Measurements from ENCODE around the gene NOCT.

GRCh38 chr4:139014371-139015268 lies 961 bp upstream of the NOCT start:
- TF ChIP-seq CTCF (conservative IDR thresholded peaks at IDR 0.05; ENCODE audit: low read depth in 2 of 2) (no peak), EZH2phosphoT487 (IDR thresholded peaks at IDR 0.05; ENCODE audit: unreplicated experiment) (no peak), POLR2AphosphoS5 (IDR thresholded peaks at IDR 0.05; ENCODE audit: low read depth) (no peak), EZH2 (IDR thresholded peaks at IDR 0.05; ENCODE audit: low read depth, unreplicated experiment) (no peak), CREB1 (CRISPR knock-in tag; IDR thresholded peaks at IDR 0.05; ENCODE audit: low read depth) (no peak), JUNB (IDR thresholded peaks at IDR 0.05; ENCODE audit: unreplicated experiment) (no peak), STAT1 (IDR thresholded peaks at IDR 0.05; ENCODE audit: unreplicated experiment) (no peak), ZNF331 (CRISPR knock-in tag; IDR thresholded peaks at IDR 0.05; ENCODE audit: low read depth) (no peak)
- TF ChIP-seq, protein P1, sequence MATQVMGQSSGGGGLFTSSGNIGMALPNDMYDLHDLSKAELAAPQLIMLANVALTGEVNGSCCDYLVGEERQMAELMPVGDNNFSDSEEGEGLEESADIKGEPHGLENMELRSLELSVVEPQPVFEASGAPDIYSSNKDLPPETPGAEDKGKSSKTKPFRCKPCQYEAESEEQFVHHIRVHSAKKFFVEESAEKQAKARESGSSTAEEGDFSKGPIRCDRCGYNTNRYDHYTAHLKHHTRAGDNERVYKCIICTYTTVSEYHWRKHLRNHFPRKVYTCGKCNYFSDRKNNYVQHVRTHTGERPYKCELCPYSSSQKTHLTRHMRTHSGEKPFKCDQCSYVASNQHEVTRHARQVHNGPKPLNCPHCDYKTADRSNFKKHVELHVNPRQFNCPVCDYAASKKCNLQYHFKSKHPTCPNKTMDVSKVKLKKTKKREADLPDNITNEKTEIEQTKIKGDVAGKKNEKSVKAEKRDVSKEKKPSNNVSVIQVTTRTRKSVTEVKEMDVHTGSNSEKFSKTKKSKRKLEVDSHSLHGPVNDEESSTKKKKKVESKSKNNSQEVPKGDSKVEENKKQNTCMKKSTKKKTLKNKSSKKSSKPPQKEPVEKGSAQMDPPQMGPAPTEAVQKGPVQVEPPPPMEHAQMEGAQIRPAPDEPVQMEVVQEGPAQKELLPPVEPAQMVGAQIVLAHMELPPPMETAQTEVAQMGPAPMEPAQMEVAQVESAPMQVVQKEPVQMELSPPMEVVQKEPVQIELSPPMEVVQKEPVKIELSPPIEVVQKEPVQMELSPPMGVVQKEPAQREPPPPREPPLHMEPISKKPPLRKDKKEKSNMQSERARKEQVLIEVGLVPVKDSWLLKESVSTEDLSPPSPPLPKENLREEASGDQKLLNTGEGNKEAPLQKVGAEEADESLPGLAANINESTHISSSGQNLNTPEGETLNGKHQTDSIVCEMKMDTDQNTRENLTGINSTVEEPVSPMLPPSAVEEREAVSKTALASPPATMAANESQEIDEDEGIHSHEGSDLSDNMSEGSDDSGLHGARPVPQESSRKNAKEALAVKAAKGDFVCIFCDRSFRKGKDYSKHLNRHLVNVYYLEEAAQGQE (IDR thresholded peaks at IDR 0.05; ENCODE audit: unreplicated experiment): no peak
- TF ChIP-seq, protein P2, sequence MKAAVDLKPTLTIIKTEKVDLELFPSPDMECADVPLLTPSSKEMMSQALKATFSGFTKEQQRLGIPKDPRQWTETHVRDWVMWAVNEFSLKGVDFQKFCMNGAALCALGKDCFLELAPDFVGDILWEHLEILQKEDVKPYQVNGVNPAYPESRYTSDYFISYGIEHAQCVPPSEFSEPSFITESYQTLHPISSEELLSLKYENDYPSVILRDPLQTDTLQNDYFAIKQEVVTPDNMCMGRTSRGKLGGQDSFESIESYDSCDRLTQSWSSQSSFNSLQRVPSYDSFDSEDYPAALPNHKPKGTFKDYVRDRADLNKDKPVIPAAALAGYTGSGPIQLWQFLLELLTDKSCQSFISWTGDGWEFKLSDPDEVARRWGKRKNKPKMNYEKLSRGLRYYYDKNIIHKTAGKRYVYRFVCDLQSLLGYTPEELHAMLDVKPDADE (IDR thresholded peaks at IDR 0.05): no peak
- TF ChIP-seq, protein P3, sequence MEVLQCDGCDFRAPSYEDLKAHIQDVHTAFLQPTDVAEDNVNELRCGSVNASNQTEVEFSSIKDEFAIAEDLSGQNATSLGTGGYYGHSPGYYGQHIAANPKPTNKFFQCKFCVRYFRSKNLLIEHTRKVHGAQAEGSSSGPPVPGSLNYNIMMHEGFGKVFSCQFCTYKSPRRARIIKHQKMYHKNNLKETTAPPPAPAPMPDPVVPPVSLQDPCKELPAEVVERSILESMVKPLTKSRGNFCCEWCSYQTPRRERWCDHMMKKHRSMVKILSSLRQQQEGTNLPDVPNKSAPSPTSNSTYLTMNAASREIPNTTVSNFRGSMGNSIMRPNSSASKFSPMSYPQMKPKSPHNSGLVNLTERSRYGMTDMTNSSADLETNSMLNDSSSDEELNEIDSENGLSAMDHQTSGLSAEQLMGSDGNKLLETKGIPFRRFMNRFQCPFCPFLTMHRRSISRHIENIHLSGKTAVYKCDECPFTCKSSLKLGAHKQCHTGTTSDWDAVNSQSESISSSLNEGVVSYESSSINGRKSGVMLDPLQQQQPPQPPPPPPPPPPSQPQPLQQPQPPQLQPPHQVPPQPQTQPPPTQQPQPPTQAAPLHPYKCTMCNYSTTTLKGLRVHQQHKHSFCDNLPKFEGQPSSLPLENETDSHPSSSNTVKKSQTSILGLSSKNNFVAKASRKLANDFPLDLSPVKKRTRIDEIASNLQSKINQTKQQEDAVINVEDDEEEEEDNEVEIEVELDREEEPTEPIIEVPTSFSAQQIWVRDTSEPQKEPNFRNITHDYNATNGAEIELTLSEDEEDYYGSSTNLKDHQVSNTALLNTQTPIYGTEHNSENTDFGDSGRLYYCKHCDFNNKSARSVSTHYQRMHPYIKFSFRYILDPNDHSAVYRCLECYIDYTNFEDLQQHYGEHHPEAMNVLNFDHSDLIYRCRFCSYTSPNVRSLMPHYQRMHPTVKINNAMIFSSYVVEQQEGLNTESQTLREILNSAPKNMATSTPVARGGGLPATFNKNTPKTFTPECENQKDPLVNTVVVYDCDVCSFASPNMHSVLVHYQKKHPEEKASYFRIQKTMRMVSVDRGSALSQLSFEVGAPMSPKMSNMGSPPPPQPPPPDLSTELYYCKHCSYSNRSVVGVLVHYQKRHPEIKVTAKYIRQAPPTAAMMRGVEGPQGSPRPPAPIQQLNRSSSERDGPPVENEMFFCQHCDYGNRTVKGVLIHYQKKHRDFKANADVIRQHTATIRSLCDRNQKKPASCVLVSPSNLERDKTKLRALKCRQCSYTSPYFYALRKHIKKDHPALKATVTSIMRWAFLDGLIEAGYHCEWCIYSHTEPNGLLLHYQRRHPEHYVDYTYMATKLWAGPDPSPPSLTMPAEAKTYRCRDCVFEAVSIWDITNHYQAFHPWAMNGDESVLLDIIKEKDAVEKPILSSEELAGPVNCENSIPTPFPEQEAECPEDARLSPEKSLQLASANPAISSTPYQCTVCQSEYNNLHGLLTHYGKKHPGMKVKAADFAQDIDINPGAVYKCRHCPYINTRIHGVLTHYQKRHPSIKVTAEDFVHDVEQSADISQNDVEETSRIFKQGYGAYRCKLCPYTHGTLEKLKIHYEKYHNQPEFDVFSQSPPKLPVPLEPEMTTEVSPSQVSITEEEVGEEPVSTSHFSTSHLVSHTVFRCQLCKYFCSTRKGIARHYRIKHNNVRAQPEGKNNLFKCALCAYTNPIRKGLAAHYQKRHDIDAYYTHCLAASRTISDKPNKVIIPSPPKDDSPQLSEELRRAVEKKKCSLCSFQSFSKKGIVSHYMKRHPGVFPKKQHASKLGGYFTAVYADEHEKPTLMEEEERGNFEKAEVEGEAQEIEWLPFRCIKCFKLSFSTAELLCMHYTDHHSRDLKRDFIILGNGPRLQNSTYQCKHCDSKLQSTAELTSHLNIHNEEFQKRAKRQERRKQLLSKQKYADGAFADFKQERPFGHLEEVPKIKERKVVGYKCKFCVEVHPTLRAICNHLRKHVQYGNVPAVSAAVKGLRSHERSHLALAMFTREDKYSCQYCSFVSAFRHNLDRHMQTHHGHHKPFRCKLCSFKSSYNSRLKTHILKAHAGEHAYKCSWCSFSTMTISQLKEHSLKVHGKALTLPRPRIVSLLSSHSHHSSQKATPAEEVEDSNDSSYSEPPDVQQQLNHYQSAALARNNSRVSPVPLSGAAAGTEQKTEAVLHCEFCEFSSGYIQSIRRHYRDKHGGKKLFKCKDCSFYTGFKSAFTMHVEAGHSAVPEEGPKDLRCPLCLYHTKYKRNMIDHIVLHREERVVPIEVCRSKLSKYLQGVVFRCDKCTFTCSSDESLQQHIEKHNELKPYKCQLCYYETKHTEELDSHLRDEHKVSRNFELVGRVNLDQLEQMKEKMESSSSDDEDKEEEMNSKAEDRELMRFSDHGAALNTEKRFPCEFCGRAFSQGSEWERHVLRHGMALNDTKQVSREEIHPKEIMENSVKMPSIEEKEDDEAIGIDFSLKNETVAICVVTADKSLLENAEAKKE (CRISPR knock-in tag; IDR thresholded peaks at IDR 0.05): no peak
